AG10803 (cell line): ENCODE results near the gene NAA15.

ENCODE experiments used
- DNase-seq: peaks from one replicate; pipeline ENCODE4 v3.0.0; 2010; ENCODE audit warnings: low read depth
- H3K4me3 ChIP-seq: 2 replicates; pipeline ENCODE4 v1.5.1; 2011; ENCODE audit warnings: mild to moderate bottlenecking, low read length, control low read depth
- CTCF ChIP-seq: conservative IDR thresholded peaks from 2 replicates; pipeline ENCODE4 v1.5.1; 2011; ENCODE audit warnings: mild to moderate bottlenecking, low read length, control low read depth, inconsistent platforms

The NAA15 gene

GRCh38 chr4:139295942-139296299, 5.4 kb upstream of the NAA15 start:
- no peak for TF ChIP-seq CTCF
- no peak for DNase-seq
- H3K4me3 ChIP-seq, result peak overlapping the region; percentile 39

GRCh38 chr4:139297001-139297410, 4.3 kb upstream of the NAA15 start:
- peak; percentile 46 for DNase-seq
- no peak for TF ChIP-seq CTCF
- H3K4me3 ChIP-seq, result no peak overlapping the region

- H3K4me3 ChIP-seq, result no peak overlapping the region
- no peak for DNase-seq
- TF ChIP-seq CTCF, result no peak
Measured at GRCh38 chr4:139299536-139299935, 1.8 kb upstream of the NAA15 start.

GRCh38 chr4:139300431-139301112, 733 bp upstream of the NAA15 start:
- TF ChIP-seq CTCF, result no peak
- DNase-seq, result peak; percentile 51
- H3K4me3 ChIP-seq, result peak overlapping the region; percentile 93

- TF ChIP-seq CTCF, result peak; percentile 31
- peak; percentile 33 for DNase-seq
- peak within 1 kb of the TSS; percentile 93 for H3K4me3 ChIP-seq
Measured at GRCh38 chr4:139301821-139302611, 711 bp downstream of the NAA15 start, which contains the start of gene NDUFC1. NDUFC1 (minus strand) TSS chr4:139302477; CDS start chr4:139295798, 6,679 bp downstream.

- no peak for DNase-seq
- TF ChIP-seq CTCF, result no peak
- H3K4me3 ChIP-seq, result no peak overlapping the region
Measured at GRCh38 chr4:139304920-139305319, 3.6 kb downstream of the NAA15 start.

- DNase-seq, result no peak
- TF ChIP-seq CTCF, result no peak
Measured at GRCh38 chr4:139311909-139312308, 10.6 kb downstream of the NAA15 start.

More at GRCh38 chr4:139311909-139312308, 10.6 kb downstream of the NAA15 start:
- no peak overlapping the region for H3K4me3 ChIP-seq
